ENCODE results near the gene BTBD18.
"Not testable (repeated sequence)": the region's sequence is repeated elsewhere in the genome, so short reads cannot be mapped to it uniquely, and the experiment has no call there.

- not testable (repeated sequence) for TF ChIP-seq POLR2A (IDR thresholded peaks at IDR 0.05); POLR2AphosphoS5 (IDR thresholded peaks at IDR 0.05; ENCODE audit: insufficient read depth in 1 of 2, low read depth in 1 of 2)
- TF ChIP-seq, protein P1, sequence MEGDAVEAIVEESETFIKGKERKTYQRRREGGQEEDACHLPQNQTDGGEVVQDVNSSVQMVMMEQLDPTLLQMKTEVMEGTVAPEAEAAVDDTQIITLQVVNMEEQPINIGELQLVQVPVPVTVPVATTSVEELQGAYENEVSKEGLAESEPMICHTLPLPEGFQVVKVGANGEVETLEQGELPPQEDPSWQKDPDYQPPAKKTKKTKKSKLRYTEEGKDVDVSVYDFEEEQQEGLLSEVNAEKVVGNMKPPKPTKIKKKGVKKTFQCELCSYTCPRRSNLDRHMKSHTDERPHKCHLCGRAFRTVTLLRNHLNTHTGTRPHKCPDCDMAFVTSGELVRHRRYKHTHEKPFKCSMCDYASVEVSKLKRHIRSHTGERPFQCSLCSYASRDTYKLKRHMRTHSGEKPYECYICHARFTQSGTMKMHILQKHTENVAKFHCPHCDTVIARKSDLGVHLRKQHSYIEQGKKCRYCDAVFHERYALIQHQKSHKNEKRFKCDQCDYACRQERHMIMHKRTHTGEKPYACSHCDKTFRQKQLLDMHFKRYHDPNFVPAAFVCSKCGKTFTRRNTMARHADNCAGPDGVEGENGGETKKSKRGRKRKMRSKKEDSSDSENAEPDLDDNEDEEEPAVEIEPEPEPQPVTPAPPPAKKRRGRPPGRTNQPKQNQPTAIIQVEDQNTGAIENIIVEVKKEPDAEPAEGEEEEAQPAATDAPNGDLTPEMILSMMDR (IDR thresholded peaks at IDR 0.05) = not testable (repeated sequence)
Measured at GRCh38 chr11:57705432-57705831, 46.2 kb downstream of the BTBD18 start.

All from vagina (tissue), 2 donors.